ENCODE results near the gene PER1.

Gene PER1

GRCh38 chr17:8105957-8106398 is 46.2 kb downstream of the PER1 start:
- no peak overlapping the region for H3K4me3 ChIP-seq (ENCODE audit: low read depth, low read length)
- no peak overlapping the region for H3K27ac ChIP-seq (ENCODE audit: low read depth, low read length)
- no peaks in the 10 kb centered on the region for H3K36me3 ChIP-seq (ENCODE audit: insufficient read depth, low read length)
- peak overlapping the region; percentile 14 for H2AFZ ChIP-seq (ENCODE audit: low read length, unreplicated experiment)
- H3K79me2 ChIP-seq (ENCODE audit: control insufficient read depth, insufficient read depth, low read length, unreplicated experiment), result no peaks in the 10 kb centered on the region
- H3K27me3 ChIP-seq (ENCODE audit: insufficient read depth, low read length), result peaks cover 5% of the 10 kb centered on the region; the same call in 1 of the 2 replicates
- peaks cover 13% of the 10 kb centered on the region for H3K4me1 ChIP-seq (ENCODE audit: control insufficient read depth, insufficient read depth, low read length, unreplicated experiment)

GRCh38 chr17:8104911-8105310 is 47.3 kb downstream of the PER1 start:
- H3K36me3 ChIP-seq (ENCODE audit: insufficient read depth, low read length), result no peaks in the 10 kb centered on the region
- peaks cover 13% of the 10 kb centered on the region for H3K4me1 ChIP-seq (ENCODE audit: control insufficient read depth, insufficient read depth, low read length, unreplicated experiment)
- peaks cover 3% of the 10 kb centered on the region; the same call in 1 of the 2 replicates for H3K27me3 ChIP-seq (ENCODE audit: insufficient read depth, low read length)
- H3K79me2 ChIP-seq (ENCODE audit: control insufficient read depth, insufficient read depth, low read length, unreplicated experiment), result no peaks in the 10 kb centered on the region
- H2AFZ ChIP-seq (ENCODE audit: low read length, unreplicated experiment), result no peak overlapping the region
- no peak overlapping the region for H3K4me3 ChIP-seq (ENCODE audit: low read depth, low read length)
- H3K27ac ChIP-seq (ENCODE audit: low read depth, low read length), result no peak overlapping the region

GRCh38 chr17:8103549-8103948 is 48.7 kb downstream of the PER1 start:
- Histone ChIP-seq H3K36me3 (ENCODE audit: insufficient read depth, low read length) (no peaks in the 10 kb centered on the region), H3K27ac (ENCODE audit: low read depth, low read length) (no peak overlapping the region), H2AFZ (ENCODE audit: low read length, unreplicated experiment) (no peak overlapping the region), H3K4me1 (ENCODE audit: control insufficient read depth, insufficient read depth, low read length, unreplicated experiment) (peaks cover 13% of the 10 kb centered on the region), H3K79me2 (ENCODE audit: control insufficient read depth, insufficient read depth, low read length, unreplicated experiment) (no peaks in the 10 kb centered on the region), H3K27me3 (ENCODE audit: insufficient read depth, low read length) (no peaks in the 10 kb centered on the region), H3K4me3 (ENCODE audit: low read depth, low read length) (no peak overlapping the region)

DNA sequence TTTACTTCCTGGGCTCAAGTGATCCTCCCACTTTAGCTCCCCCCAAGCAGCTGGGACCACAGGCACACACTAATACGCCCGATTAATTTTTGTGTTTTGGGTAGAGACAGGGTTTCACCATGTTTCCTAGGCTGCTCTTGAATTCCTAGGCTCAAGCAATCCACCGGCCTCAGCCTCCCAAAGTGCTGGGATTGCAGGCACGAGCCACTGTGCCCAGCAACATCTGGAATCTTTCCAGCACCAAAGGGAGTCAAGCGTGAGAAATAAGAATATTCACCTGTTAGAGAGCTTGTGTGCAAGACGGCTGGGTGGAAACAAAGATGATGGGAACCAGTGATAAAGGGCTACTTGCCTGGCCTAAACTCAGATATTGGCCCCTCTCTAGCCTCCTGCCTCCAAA is 50.5 kb downstream of the PER1 start:
- H3K27ac ChIP-seq (ENCODE audit: low read depth, low read length), result no peak overlapping the region
- no peaks in the 10 kb centered on the region for H3K27me3 ChIP-seq (ENCODE audit: insufficient read depth, low read length)
- no peak overlapping the region for H2AFZ ChIP-seq (ENCODE audit: low read length, unreplicated experiment)
- H3K36me3 ChIP-seq (ENCODE audit: insufficient read depth, low read length), result no peaks in the 10 kb centered on the region
- peaks cover 13% of the 10 kb centered on the region for H3K4me1 ChIP-seq (ENCODE audit: control insufficient read depth, insufficient read depth, low read length, unreplicated experiment)
- no peaks in the 10 kb centered on the region for H3K79me2 ChIP-seq (ENCODE audit: control insufficient read depth, insufficient read depth, low read length, unreplicated experiment)
- H3K4me3 ChIP-seq (ENCODE audit: low read depth, low read length), result no peak overlapping the region

DNA sequence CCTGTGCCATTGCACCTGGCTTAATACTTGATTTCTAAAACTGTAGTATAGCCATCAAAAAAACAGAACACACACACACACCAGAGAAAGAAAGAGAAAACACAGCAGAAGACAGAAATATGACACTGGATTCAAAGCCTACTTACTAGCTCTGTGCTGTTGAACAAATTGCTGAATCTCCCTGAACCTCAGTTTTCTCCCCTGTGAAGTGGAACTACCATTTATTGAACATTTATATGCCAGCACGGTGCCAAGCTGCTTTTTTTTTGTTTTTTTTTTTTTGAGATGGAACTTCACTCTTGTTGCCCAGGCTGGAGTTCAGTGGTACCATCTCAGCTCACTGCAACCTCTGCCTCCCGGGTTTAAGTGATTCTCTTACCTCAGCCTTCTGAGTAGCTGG is 51.4 kb downstream of the PER1 start:
- H3K27me3 ChIP-seq (ENCODE audit: insufficient read depth, low read length), result no peaks in the 10 kb centered on the region
- H3K27ac ChIP-seq (ENCODE audit: low read depth, low read length), result no peak overlapping the region
- peaks cover 9% of the 10 kb centered on the region for H3K4me1 ChIP-seq (ENCODE audit: control insufficient read depth, insufficient read depth, low read length, unreplicated experiment)
- no peaks in the 10 kb centered on the region for H3K79me2 ChIP-seq (ENCODE audit: control insufficient read depth, insufficient read depth, low read length, unreplicated experiment)
- H3K4me3 ChIP-seq (ENCODE audit: low read depth, low read length), result no peak overlapping the region
- no peaks in the 10 kb centered on the region for H3K36me3 ChIP-seq (ENCODE audit: insufficient read depth, low read length)
- H2AFZ ChIP-seq (ENCODE audit: low read length, unreplicated experiment), result no peak overlapping the region

DNA sequence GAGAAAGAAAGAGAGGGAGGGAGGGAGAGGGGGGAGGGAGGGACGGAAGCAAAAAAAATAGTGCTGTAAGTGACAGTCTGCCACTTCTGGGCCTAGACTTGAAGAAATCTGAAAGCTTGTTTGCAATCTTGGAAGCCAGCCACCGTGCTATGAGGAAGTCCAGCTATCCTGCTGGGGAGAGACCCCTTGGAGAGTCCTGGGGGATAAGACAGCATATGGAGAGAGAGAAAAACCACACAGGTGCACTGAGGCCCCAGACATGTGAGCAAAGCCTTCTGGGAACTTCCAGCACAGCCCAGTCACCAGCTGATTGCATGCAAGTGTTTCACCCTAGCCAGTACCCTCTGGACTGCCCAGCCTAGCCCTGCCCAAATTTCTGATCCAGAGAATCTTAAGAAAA is 52.1 kb downstream of the PER1 start:
- H3K27me3 ChIP-seq (ENCODE audit: insufficient read depth, low read length), result no peaks in the 10 kb centered on the region
- H2AFZ ChIP-seq (ENCODE audit: low read length, unreplicated experiment), result no peak overlapping the region
- H3K27ac ChIP-seq (ENCODE audit: low read depth, low read length), result no peak overlapping the region

DNA sequence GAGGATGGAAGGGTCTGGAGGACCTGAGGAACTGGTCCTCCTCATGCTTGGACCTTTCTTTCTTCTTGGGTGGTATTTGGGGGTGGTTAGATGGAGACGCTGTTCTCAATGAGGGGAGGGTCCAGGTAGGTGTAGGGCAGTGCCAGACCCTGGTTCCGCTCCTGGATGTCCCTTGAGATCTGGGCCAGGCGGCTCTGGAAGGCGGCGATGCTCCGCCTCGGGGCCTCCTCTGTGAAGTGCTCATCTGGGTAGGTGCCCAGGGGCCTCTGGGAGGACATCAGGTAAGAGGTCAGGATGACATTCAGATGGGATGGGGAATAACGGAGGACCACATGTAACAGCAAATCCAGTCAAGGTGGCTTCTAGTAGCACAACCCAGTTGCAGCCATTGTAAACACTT is 55.7 kb downstream of the PER1 start:
- no peak overlapping the region for H2AFZ ChIP-seq (ENCODE audit: low read length, unreplicated experiment)
- H3K27me3 ChIP-seq (ENCODE audit: insufficient read depth, low read length), result no peaks in the 10 kb centered on the region
- H3K36me3 ChIP-seq (ENCODE audit: insufficient read depth, low read length), result no peaks in the 10 kb centered on the region
- peaks cover under 1% of the 10 kb centered on the region for H3K4me1 ChIP-seq (ENCODE audit: control insufficient read depth, insufficient read depth, low read length, unreplicated experiment)
- H3K27ac ChIP-seq (ENCODE audit: low read depth, low read length), result no peak overlapping the region
- no peaks in the 10 kb centered on the region for H3K79me2 ChIP-seq (ENCODE audit: control insufficient read depth, insufficient read depth, low read length, unreplicated experiment)
- H3K4me3 ChIP-seq (ENCODE audit: low read depth, low read length), result no peak overlapping the region

More for the DNA sequence above, 52.1 kb downstream of the PER1 start:
- no peaks in the 10 kb centered on the region for H3K36me3 ChIP-seq (ENCODE audit: insufficient read depth, low read length)
- H3K79me2 ChIP-seq (ENCODE audit: control insufficient read depth, insufficient read depth, low read length, unreplicated experiment), result no peaks in the 10 kb centered on the region
- no peak overlapping the region for H3K4me3 ChIP-seq (ENCODE audit: low read depth, low read length)
- H3K4me1 ChIP-seq (ENCODE audit: control insufficient read depth, insufficient read depth, low read length, unreplicated experiment), result peaks cover 9% of the 10 kb centered on the region

DNA sequence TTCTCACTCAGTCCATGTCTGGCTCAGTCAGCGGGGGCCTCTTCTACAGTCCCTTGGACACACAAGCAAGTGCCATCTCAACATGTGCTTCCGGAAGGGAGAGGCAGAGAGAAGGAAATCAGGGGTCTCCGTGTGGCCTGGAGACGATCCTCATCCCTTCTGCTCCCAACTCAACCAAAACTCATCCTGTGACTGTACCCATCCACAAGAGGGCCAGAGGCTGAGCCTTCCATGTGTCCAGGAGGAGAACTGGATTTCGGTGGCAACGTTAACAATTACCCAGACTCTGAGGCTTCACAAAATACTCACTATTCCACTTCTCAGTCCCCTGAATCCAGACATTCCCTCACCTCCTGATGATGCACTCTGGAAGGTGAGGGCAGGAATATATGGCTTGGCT is 56.8 kb downstream of the PER1 start:
- H3K36me3 ChIP-seq (ENCODE audit: insufficient read depth, low read length), result no peaks in the 10 kb centered on the region
- no peaks in the 10 kb centered on the region for H3K27me3 ChIP-seq (ENCODE audit: insufficient read depth, low read length)
- H3K79me2 ChIP-seq (ENCODE audit: control insufficient read depth, insufficient read depth, low read length, unreplicated experiment), result no peaks in the 10 kb centered on the region
- H3K27ac ChIP-seq (ENCODE audit: low read depth, low read length), result no peak overlapping the region
- no peak overlapping the region for H2AFZ ChIP-seq (ENCODE audit: low read length, unreplicated experiment)
- peaks cover 12% of the 10 kb centered on the region for H3K4me1 ChIP-seq (ENCODE audit: control insufficient read depth, insufficient read depth, low read length, unreplicated experiment)
- H3K4me3 ChIP-seq (ENCODE audit: low read depth, low read length), result no peak overlapping the region

GRCh38 chr17:8091033-8091687 is 61.0 kb downstream of the PER1 start:
- Histone ChIP-seq H3K27ac (ENCODE audit: low read depth, low read length) (no peak overlapping the region), H3K79me2 (ENCODE audit: control insufficient read depth, insufficient read depth, low read length, unreplicated experiment) (no peaks in the 10 kb centered on the region), H2AFZ (ENCODE audit: low read length, unreplicated experiment) (no peak overlapping the region), H3K36me3 (ENCODE audit: insufficient read depth, low read length) (no peaks in the 10 kb centered on the region), H3K4me3 (ENCODE audit: low read depth, low read length) (no peak overlapping the region), H3K4me1 (ENCODE audit: control insufficient read depth, insufficient read depth, low read length, unreplicated experiment) (peaks cover 13% of the 10 kb centered on the region), H3K27me3 (ENCODE audit: insufficient read depth, low read length) (peaks cover 23% of the 10 kb centered on the region)

All from ACC112 (cell line).